D341Med (cell line): ENCODE measurements around the gene NFXL1.

Source experiments
- DNase-seq: peaks from one replicate; pipeline ENCODE4 v3.0.0; 2012; ENCODE audit warnings: low spot score

The NFXL1 gene

GRCh38 chr4:47831026-47831679 lies 83.2 kb downstream of the NFXL1 start:
- no peak for DNase-seq

- DNase-seq = no peak
These were observed 83.9 kb downstream of the NFXL1 start for GRCh38 chr4:47830265-47831025.

GRCh38 chr4:47829438-47829837 lies 84.9 kb downstream of the NFXL1 start:
- DNase-seq = no peak

- peak; percentile 33 for DNase-seq
These were observed 86.9 kb downstream of the NFXL1 start for GRCh38 chr4:47827343-47828047.

GRCh38 chr4:47824840-47825239 lies 89.5 kb downstream of the NFXL1 start:
- DNase-seq = no peak

GRCh38 chr4:47819178-47819577 lies 95.2 kb downstream of the NFXL1 start:
- DNase-seq = no peak

GRCh38 chr4:47817275-47817674 lies 97.1 kb downstream of the NFXL1 start:
- DNase-seq = no peak

GRCh38 chr4:47816748-47817147 lies 97.6 kb downstream of the NFXL1 start:
- DNase-seq = no peak

GRCh38 chr4:47814618-47815295 lies 99.6 kb downstream of the NFXL1 start:
- no peak for DNase-seq

GRCh38 chr4:47809654-47810203 lies 104.7 kb downstream of the NFXL1 start:
- DNase-seq = no peak

- DNase-seq = no peak
These were observed 109.8 kb downstream of the NFXL1 start for GRCh38 chr4:47804598-47804997.

- no peak for DNase-seq
These were observed 112.8 kb downstream of the NFXL1 start for GRCh38 chr4:47801481-47802002.

- DNase-seq = no peak
These were observed 116.2 kb downstream of the NFXL1 start for GRCh38 chr4:47798165-47798564.
